Brain microvascular endothelial cell (primary cell): ENCODE results near the gene GCLC.

ENCODE experiments used
- DNase-seq: peaks from one replicate; pipeline ENCODE4 v3.0.0-alpha.2; 2020
- H3K27ac ChIP-seq: fragments of 250-450 bp; sonication (Bioruptor Pico); 2 replicates; pipeline ENCODE4 v1.5.1; 2020; ENCODE audit warnings: mild to moderate bottlenecking, moderate library complexity
- H3K27me3 ChIP-seq: fragments of 250-450 bp; sonication (Bioruptor Pico); replicated peaks from 2 replicates; pipeline ENCODE4 v1.5.1; 2020; ENCODE audit warnings: mild to moderate bottlenecking
- H3K36me3 ChIP-seq: fragments of 250-450 bp; sonication (Bioruptor Pico); replicated peaks from 2 replicates; pipeline ENCODE4 v1.5.1; 2020; ENCODE audit warnings: mild to moderate bottlenecking
- H3K4me3 ChIP-seq: 2 replicates; pipeline ENCODE4 v1.5.1; 2011; ENCODE audit warnings: low read depth, mild to moderate bottlenecking, control low read depth, low read length, moderate library complexity
- in situ Hi-C: cut with HindIII; loops from 2 replicates; pipeline ENCODE4 v1.10.0; 2017; ENCODE audit warnings: low sequenced_read_pairs, low pct_ligation_motif_present
- TF ChIP-seq, protein P1 (sequence below): IDR thresholded peaks from 2 replicates; pipeline ENCODE4 v1.5.1; 2011; ENCODE audit warnings: low read depth, mild to moderate bottlenecking, moderate library complexity, low read length, control low read depth, inconsistent platforms; ENCODE audit errors: missing control alignments

The GCLC gene

DNA sequence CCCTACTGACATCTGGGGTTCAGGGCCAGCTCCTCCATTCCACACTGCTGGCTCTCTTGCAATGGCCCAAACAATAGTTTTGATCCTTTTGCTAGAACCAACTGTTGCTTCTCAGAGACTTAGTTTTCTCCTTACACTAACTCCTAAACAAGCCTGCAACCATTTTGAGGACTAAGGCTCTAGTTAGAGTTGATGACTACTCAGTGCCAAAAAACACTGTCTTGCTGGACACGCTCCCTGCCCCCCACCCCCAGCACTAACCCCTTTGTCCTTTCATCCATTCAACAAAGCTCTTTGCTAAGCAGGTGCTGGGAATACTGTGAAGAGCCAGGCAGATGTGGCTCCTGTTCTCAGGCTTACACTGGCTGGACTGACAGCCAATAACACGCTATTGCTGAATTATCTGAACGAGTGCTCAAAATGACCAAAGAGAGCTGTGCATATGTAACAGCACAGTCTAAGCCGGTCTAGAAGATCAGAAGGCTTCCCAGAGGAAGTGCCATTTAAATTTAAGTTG lies 17.6 kb downstream of the GCLC start:
- no peak for DNase-seq
- no peaks in the 10 kb centered on the region for H3K36me3 ChIP-seq
- H3K27ac ChIP-seq = no peak overlapping the region
- TF ChIP-seq, protein P1, sequence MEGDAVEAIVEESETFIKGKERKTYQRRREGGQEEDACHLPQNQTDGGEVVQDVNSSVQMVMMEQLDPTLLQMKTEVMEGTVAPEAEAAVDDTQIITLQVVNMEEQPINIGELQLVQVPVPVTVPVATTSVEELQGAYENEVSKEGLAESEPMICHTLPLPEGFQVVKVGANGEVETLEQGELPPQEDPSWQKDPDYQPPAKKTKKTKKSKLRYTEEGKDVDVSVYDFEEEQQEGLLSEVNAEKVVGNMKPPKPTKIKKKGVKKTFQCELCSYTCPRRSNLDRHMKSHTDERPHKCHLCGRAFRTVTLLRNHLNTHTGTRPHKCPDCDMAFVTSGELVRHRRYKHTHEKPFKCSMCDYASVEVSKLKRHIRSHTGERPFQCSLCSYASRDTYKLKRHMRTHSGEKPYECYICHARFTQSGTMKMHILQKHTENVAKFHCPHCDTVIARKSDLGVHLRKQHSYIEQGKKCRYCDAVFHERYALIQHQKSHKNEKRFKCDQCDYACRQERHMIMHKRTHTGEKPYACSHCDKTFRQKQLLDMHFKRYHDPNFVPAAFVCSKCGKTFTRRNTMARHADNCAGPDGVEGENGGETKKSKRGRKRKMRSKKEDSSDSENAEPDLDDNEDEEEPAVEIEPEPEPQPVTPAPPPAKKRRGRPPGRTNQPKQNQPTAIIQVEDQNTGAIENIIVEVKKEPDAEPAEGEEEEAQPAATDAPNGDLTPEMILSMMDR = no peak
- no peak overlapping the region for H3K4me3 ChIP-seq
- no peaks in the 10 kb centered on the region for H3K27me3 ChIP-seq
- in situ Hi-C loops = no loop called here

DNA sequence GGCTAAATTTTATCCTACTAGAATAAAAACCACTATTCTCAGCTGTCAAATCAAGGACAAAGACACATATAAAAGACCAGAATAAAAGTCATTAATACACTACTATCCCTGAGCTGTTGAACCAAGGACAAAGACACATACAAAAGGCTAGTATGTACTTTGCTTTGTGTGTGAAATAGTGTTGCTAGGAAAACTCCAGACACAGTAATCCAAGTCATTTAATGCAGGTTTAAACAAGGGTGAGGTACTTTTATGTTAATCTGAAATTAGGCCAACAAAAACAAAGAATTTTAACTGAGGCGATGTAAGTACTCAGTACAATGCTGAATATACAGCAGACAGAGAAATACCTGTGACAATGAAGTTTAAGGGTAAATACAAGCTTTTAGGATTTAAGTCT lies 18.9 kb downstream of the GCLC start:
- Histone ChIP-seq H3K36me3 (no peaks in the 10 kb centered on the region), H3K27me3 (no peaks in the 10 kb centered on the region), H3K4me3 (no peak overlapping the region), H3K27ac (no peak overlapping the region)
- no peak for DNase-seq
- in situ Hi-C loops = no loop called here
- TF ChIP-seq, protein P1 = no peak

DNA sequence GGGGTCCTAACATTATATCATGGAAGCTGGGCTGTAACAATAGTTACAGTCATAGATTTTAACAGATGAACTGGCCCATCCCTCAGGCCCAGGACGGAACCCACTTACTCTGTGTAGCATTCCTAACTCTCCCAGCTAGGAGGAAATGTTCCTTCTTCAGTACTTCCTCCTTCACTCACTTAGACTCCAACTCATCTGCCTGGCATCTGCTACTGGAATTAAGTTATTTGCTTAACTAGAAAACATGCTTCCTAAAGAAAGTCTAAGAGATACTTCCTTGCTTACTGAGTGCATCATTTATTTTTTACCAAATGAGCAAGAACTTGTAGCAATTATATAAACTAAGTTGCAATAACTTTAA lies 20.5 kb downstream of the GCLC start:
- Histone ChIP-seq H3K4me3 (no peak overlapping the region), H3K36me3 (no peaks in the 10 kb centered on the region), H3K27me3 (no peaks in the 10 kb centered on the region), H3K27ac (no peak overlapping the region)
- in situ Hi-C loops = no loop called here
- TF ChIP-seq, protein P1 = no peak
- peak; percentile 39 for DNase-seq

DNA sequence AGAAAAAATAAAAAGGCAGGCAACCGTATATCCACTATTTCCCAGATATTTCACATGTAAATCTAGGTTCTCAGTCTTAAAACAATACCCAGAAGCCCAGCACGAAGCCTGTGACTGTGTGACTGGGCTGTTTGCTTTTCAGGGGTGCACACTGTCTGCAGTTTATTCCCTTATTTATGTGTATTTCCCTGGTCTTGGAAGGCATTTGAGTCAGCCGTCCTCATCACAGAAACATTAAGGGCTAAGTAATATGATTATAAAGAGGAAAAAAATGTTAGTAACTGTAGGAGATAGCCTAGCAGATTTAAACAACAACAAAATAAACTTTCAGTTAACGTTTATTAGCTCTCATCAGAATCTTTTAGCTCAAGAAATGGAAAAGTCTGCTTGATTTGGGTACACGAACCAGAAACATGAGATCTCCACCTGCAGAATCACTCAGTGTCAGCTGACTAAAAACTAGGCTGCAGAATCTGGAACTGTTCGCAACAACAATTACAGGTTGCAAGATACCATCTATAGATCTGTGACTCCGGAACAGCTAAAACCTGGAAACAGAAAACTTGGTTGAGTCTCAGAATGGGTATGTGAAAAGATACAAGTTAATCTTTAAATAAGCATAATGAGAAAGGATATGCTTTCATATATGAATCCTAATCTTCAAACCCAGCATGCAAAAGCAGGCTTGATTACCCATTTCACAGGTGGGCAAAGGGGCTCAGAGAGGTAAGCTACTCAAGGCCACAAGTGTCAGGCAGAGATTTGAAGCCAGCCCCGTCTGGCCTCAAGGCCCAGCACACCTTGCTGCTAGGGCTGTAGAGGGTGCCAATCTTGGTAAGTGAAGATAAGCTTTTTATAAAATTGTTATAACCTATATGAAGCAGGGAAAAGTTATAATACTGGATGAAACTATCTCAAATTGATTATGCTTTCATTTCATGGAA lies 21.1 kb downstream of the GCLC start:
- no peak for DNase-seq
- Histone ChIP-seq H3K36me3 (no peaks in the 10 kb centered on the region), H3K27me3 (no peaks in the 10 kb centered on the region), H3K4me3 (no peak overlapping the region), H3K27ac (no peak overlapping the region)
- TF ChIP-seq, protein P1 = no peak
- in situ Hi-C loops = no loop called here

DNA sequence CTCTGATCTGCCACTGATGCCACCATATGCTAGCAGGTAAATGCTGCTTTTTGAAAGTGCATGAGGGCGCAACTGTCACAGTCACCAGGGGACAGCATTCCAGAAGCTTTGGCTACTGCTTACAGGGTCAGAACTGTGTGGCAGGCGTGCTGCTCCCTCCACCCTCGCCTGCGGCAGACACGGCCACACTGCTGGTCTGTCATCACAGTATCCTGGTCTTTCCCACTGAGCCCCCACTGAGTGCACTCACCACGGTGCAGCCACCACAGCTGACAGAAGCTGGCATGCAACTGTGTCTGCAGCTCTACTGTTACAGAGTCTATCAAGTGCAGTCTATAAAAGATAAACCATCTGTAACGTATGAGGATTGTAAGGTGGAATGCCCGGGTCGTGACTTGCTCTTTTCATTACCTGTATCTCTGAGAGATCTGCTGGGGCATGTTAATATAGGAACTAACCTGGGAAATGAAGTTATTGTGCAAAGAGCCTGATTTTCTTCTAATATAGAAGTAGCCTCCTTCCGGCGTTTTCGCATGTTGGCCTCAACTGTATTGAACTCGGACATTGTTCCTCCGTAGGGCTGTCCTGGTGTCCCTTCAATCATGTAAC lies 24.5 kb downstream of the GCLC start:
- in situ Hi-C loops = no loop called here
- Histone ChIP-seq H3K4me3 (no peak overlapping the region), H3K27me3 (no peaks in the 10 kb centered on the region), H3K36me3 (no peaks in the 10 kb centered on the region), H3K27ac (no peak overlapping the region)
- TF ChIP-seq, protein P1 = no peak
- DNase-seq = no peak
